ENCODE results near the gene ZNF792.
"Not testable (repeated sequence)": the region's sequence is repeated elsewhere in the genome, so short reads cannot be mapped to it uniquely, and the experiment has no call there.

Gene ZNF792

GRCh38 chr19:34920090-34920786 is 43.8 kb downstream of the ZNF792 start:
- not testable (repeated sequence) for DNase-seq

GRCh38 chr19:34918190-34918589 is 45.8 kb downstream of the ZNF792 start:
- DNase-seq: no peak

- DNase-seq: not testable (repeated sequence)
These were observed 46.9 kb downstream of the ZNF792 start for GRCh38 chr19:34917144-34917543.

GRCh38 chr19:34910770-34911169 is 53.3 kb downstream of the ZNF792 start:
- DNase-seq: no peak

All from stimulated activated CD4-positive, alpha-beta T cell treated with anti-CD3 and anti-CD28 coated beads, Interleukin-15, amount 100 ng/mL, for 24 hours (primary cell).